Measurements from ENCODE around the gene NPLOC4. TPM values are rescaled to one million over a fixed set of nuclear protein-coding genes. Genes with fewer than 3 reads are reported as not detected.

Gene NPLOC4
- total and polyA plus RNA-seq, 9 donors = 24.4 to 84.8 (median 56.3) TPM

DNA sequence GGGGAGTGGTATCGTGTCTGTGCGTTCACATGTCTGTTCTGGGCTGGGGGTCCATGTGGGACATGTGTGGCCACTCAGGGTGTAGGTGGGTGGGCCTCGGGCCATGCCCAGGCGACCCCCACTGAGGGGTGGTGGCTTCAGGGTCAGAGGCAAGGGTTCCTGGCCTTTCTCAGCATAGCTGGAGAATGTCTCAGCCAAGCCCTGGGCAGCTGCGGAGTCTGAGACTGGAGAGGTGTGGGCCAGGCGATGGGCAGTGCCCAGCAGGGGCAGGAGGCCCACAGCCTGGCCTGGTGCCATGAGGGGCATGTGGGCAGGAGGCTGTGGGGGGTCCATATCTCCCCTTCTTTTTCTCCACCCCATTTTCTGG is 107.5 kb downstream of the NPLOC4 start:
- H3K9me3 ChIP-seq = no peaks in the 10 kb centered on the region
- 76 to 91% (median 78%) methylated on average over 6 of the region's 6 CpGs for WGBS, 3 donors
- H3K4me3 ChIP-seq = no peak overlapping the region
- H3K36me3 ChIP-seq = no peaks in the 10 kb centered on the region
- no peak for DNase-seq
- no peak overlapping the region for H3K27ac ChIP-seq
- intact Hi-C loops (cut with DNase I) = loop anchor here in 2 of 4 donors (10.0 kb wide), 1 partner anchor 65 kb away; no protein-coding TSS in a partner anchor
- H3K4me1 ChIP-seq (ENCODE audit: insufficient read depth) = no peaks in the 10 kb centered on the region
- TF ChIP-seq POLR2A (IDR thresholded peaks at IDR 0.05) = no peak
- TF ChIP-seq, protein P1, sequence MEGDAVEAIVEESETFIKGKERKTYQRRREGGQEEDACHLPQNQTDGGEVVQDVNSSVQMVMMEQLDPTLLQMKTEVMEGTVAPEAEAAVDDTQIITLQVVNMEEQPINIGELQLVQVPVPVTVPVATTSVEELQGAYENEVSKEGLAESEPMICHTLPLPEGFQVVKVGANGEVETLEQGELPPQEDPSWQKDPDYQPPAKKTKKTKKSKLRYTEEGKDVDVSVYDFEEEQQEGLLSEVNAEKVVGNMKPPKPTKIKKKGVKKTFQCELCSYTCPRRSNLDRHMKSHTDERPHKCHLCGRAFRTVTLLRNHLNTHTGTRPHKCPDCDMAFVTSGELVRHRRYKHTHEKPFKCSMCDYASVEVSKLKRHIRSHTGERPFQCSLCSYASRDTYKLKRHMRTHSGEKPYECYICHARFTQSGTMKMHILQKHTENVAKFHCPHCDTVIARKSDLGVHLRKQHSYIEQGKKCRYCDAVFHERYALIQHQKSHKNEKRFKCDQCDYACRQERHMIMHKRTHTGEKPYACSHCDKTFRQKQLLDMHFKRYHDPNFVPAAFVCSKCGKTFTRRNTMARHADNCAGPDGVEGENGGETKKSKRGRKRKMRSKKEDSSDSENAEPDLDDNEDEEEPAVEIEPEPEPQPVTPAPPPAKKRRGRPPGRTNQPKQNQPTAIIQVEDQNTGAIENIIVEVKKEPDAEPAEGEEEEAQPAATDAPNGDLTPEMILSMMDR (IDR thresholded peaks at IDR 0.05) = no peak
- no peak for TF ChIP-seq EP300 (IDR thresholded peaks at IDR 0.05)
- H3K27me3 ChIP-seq = peaks cover 3% of the 10 kb centered on the region

DNA sequence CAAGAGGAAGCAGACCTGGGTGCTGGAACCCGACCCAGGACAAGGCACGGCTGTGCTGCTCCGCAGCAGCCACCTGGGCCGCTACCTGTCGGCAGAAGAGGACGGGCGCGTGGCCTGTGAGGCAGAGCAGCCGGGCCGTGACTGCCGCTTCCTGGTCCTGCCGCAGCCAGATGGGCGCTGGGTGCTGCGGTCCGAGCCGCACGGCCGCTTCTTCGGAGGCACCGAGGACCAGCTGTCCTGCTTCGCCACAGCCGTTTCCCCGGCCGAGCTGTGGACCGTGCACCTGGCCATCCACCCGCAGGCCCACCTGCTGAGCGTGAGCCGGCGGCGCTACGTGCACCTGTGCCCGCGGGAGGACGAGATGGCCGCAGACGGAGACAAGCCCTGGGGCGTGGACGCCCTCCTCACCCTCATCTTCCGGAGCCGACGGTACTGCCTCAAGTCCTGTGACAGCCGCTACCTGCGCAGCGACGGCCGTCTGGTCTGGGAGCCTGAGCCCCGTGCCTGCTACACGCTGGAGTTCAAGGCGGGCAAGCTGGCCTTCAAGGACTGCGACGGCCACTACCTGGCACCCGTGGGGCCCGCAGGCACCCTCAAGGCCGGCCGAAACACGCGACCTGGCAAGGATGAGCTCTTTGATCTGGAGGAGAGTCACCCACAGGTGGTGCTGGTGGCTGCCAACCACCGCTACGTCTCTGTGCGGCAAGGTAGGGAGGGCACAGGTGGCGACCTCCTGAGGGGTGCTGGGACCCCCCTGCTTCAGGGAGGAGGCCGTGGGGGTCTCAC is 108.1 kb downstream of the NPLOC4 start:
- H3K4me1 ChIP-seq (ENCODE audit: insufficient read depth) = no peaks in the 10 kb centered on the region
- H3K27ac ChIP-seq = no peak overlapping the region
- TF ChIP-seq EP300 (IDR thresholded peaks at IDR 0.05) (no peak), POLR2A (IDR thresholded peaks at IDR 0.05) (no peak)
- TF ChIP-seq, protein P1 (IDR thresholded peaks at IDR 0.05) = no peak
- H3K36me3 ChIP-seq = no peaks in the 10 kb centered on the region
- intact Hi-C loops (cut with DNase I) = loop anchor here in 2 of 4 donors (10.0 kb wide), 1 partner anchor 66 kb away; no protein-coding TSS in a partner anchor
- no peaks in the 10 kb centered on the region for H3K9me3 ChIP-seq
- peaks cover 3% of the 10 kb centered on the region for H3K27me3 ChIP-seq
- WGBS, 3 donors = 68 to 78% (median 72%) methylated on average over 55 to 62 of the region's 62 CpGs
- no peak for DNase-seq
- H3K4me3 ChIP-seq = no peak overlapping the region

DNA sequence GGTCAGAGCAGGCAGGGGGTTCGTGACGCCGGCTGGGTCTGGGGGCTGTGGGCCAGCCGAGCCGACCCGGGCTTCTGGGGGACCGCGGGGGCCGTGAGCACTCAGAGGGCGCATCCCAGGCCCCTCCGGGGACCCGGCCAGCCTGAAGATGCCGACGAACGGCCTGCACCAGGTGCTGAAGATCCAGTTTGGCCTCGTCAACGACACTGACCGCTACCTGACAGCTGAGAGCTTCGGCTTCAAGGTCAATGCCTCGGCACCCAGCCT is 108.6 kb downstream of the NPLOC4 start:
- H3K27me3 ChIP-seq = peaks cover 3% of the 10 kb centered on the region
- no peaks in the 10 kb centered on the region for H3K9me3 ChIP-seq
- H3K4me1 ChIP-seq (ENCODE audit: insufficient read depth) = no peaks in the 10 kb centered on the region
- H3K27ac ChIP-seq = no peak overlapping the region
- no peak for DNase-seq
- WGBS, 3 donors = 9 to 33% methylated on average over 16 to 20 of the region's 20 CpGs; no CpG with 5 or more reads in 1 of the 3 donors
- no peak for TF ChIP-seq EP300 (IDR thresholded peaks at IDR 0.05)
- TF ChIP-seq, protein P1 (IDR thresholded peaks at IDR 0.05) = no peak
- TF ChIP-seq POLR2A (IDR thresholded peaks at IDR 0.05) = no peak
- no peak overlapping the region for H3K4me3 ChIP-seq
- intact Hi-C loops (cut with DNase I) = loop anchor here in 2 of 4 donors (10.0 kb wide), 1 partner anchor 66 kb away; no protein-coding TSS in a partner anchor
- H3K36me3 ChIP-seq = no peaks in the 10 kb centered on the region

DNA sequence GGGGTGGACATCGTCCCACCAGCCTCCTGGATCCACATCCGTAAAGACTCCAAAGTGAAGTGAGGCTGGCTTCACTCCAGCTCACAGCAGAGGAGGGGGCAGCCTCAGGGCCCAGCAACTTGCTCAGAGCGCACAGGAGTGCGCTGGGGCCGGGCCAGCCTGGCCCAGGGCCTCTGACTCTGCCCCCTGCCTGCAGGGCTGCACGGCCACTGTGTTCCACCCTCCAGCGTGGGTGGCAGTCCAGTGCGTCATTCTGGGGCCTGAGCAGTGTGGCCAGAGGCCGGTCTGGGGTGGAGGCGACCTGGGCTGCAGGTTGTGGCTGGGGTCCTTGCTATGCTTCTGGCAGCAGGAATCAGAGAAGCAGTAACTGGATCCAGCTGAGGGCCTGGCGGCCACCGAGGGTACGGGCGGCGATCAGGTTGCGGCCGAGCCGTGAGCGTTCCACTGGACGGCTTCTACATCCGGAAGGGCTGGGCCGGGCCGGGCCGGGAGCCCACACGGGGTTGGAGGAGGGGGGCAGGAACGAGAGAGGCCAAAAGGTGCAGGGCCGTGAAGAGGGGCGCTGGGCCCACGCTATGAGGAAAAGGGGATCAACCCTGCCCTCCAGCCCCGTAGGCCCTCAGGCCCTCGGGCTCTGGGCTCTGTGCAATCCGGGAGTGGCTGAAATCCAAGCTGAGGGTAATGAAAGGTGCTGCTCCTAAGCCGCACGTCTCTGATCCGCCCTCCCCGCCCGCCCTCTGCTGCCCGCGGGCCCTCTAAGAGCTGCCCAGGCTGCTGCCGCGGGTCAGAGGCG is 109.1 kb downstream of the NPLOC4 start, which contains the start of gene FSCN2:
TSS of gene FSCN2 (plus strand) at position 787 of the 793 bp plus-strand sequence. CDS start 155 bp downstream, outside the sequence.
- peaks cover 3% of the 10 kb centered on the region for H3K27me3 ChIP-seq
- no peak within 1 kb of the TSS for H3K4me3 ChIP-seq
- no peaks in the 10 kb centered on the region for H3K9me3 ChIP-seq
- H3K36me3 ChIP-seq = no peaks in the 10 kb centered on the region
- H3K27ac ChIP-seq = no peak within 1 kb of the TSS
- 9 to 16% (median 11%) methylated on average over 35 to 42 of the region's 42 CpGs for WGBS, 3 donors
- H3K4me1 ChIP-seq (ENCODE audit: insufficient read depth) = no peaks in the 10 kb centered on the region
- intact Hi-C loops (cut with DNase I) = loop anchor here in 2 of 4 donors (10.0 kb wide), 1 partner anchor 67 kb away; no protein-coding TSS in a partner anchor
- TF ChIP-seq EP300 (IDR thresholded peaks at IDR 0.05) (no peak), POLR2A (IDR thresholded peaks at IDR 0.05) (no peak)
- TF ChIP-seq, protein P1 (IDR thresholded peaks at IDR 0.05) = no peak
- no peak for DNase-seq
